Measurements from ENCODE around the gene TMEM235. TPM values are rescaled to one million over a fixed set of nuclear protein-coding genes. Genes with fewer than 3 reads are reported as not detected.
A peak's percentile ranks its signal among the peaks of the same experiment; 100 is the strongest.

TMEM235 gene
- total RNA-seq, result not detected

- DNase-seq (ENCODE audit: low spot score) (no peak), ATAC-seq (no peak)
- intact Hi-C loops (cut with DNase I), result no loop called here
These were observed at the start of gene TMEM235 for GRCh38 chr17:78230996-78231935. TMEM235 (plus strand) TSS chr17:78231631; CDS start chr17:78232024, 393 bp downstream.

GRCh38 chr17:78182504-78182903 is 48.9 kb upstream of the TMEM235 start:
- ATAC-seq (no peak), DNase-seq (ENCODE audit: low spot score) (no peak)
- intact Hi-C loops (cut with DNase I), result no loop called here

- DNase-seq (ENCODE audit: low spot score), result no peak
- no peak for ATAC-seq
- intact Hi-C loops (cut with DNase I), result no loop called here
These were observed 47.5 kb upstream of the TMEM235 start for GRCh38 chr17:78183916-78184315.

GRCh38 chr17:78184351-78184750 is 47.1 kb upstream of the TMEM235 start:
- ATAC-seq (no peak), DNase-seq (ENCODE audit: low spot score) (no peak)

GRCh38 chr17:78184868-78185267 is 46.6 kb upstream of the TMEM235 start:
- no peak for ATAC-seq
- intact Hi-C loops (cut with DNase I), result no loop called here
- DNase-seq (ENCODE audit: low spot score), result no peak

More at GRCh38 chr17:78184351-78184750, 47.1 kb upstream of the TMEM235 start:
- intact Hi-C loops (cut with DNase I), result no loop called here

GRCh38 chr17:78185981-78186691 is 45.3 kb upstream of the TMEM235 start:
- DNase-seq (ENCODE audit: low spot score) (no peak), ATAC-seq (peak; percentile 42)
- intact Hi-C loops (cut with DNase I), result no loop called here

- peak; percentile 98 for ATAC-seq
- intact Hi-C loops (cut with DNase I), result no loop called here
- DNase-seq (ENCODE audit: low spot score), result peak; percentile 98
These were observed 44.5 kb upstream of the TMEM235 start, which contains the start of the genes AFMID and TK1 for GRCh38 chr17:78186692-78187595. AFMID (plus strand) TSS chr17:78187362; CDS start chr17:78187371, 9 bp downstream. TK1 (minus strand) TSS chr17:78187052; CDS start chr17:78186994, 58 bp downstream.

- intact Hi-C loops (cut with DNase I), result no loop called here
- ATAC-seq (no peak), DNase-seq (ENCODE audit: low spot score) (no peak)
These were observed 34.7 kb upstream of the TMEM235 start for GRCh38 chr17:78196716-78197115.

GRCh38 chr17:78197147-78197832 is 34.1 kb upstream of the TMEM235 start:
- DNase-seq (ENCODE audit: low spot score) (no peak), ATAC-seq (no peak)
- intact Hi-C loops (cut with DNase I), result no loop called here

- DNase-seq (ENCODE audit: low spot score) (no peak), ATAC-seq (no peak)
- intact Hi-C loops (cut with DNase I), result no loop called here
These were observed 31.0 kb upstream of the TMEM235 start for GRCh38 chr17:78200451-78200850.

- DNase-seq (ENCODE audit: low spot score) (no peak), ATAC-seq (no peak)
- intact Hi-C loops (cut with DNase I), result no loop called here
These were observed 28.8 kb upstream of the TMEM235 start for GRCh38 chr17:78202666-78203065.

- intact Hi-C loops (cut with DNase I), result no loop called here
- DNase-seq (ENCODE audit: low spot score), result no peak
- ATAC-seq, result no peak
These were observed 26.9 kb upstream of the TMEM235 start for GRCh38 chr17:78204387-78205123.

- intact Hi-C loops (cut with DNase I), result no loop called here
- ATAC-seq (peak; percentile 32), DNase-seq (ENCODE audit: low spot score) (no peak)
These were observed 26.2 kb upstream of the TMEM235 start for GRCh38 chr17:78205124-78205775.

- intact Hi-C loops (cut with DNase I), result no loop called here
- ATAC-seq (no peak), DNase-seq (ENCODE audit: low spot score) (no peak)
These were observed 25.1 kb upstream of the TMEM235 start for GRCh38 chr17:78206298-78206697.

- intact Hi-C loops (cut with DNase I), result no loop called here
- no peak for ATAC-seq
These were observed 22.9 kb upstream of the TMEM235 start for GRCh38 chr17:78208486-78208885.

GRCh38 chr17:78210111-78210510 is 21.3 kb upstream of the TMEM235 start:
- DNase-seq (ENCODE audit: low spot score) (no peak), ATAC-seq (no peak)
- intact Hi-C loops (cut with DNase I), result no loop called here

More at GRCh38 chr17:78208486-78208885, 22.9 kb upstream of the TMEM235 start:
- DNase-seq (ENCODE audit: low spot score), result no peak

GRCh38 chr17:78211032-78211431 is 20.4 kb upstream of the TMEM235 start:
- DNase-seq (ENCODE audit: low spot score) (no peak), ATAC-seq (no peak)
- intact Hi-C loops (cut with DNase I), result no loop called here
